GM06990 (cell line): ENCODE results near the gene NQO1.
"Not testable (repeated sequence)": the region's sequence is repeated elsewhere in the genome, so short reads cannot be mapped to it uniquely, and the experiment has no call there.

ENCODE experiments used
- DNase-seq: peaks from one replicate; pipeline ENCODE4 v3.0.0-alpha.2; 2011; ENCODE audit not compliant: insufficient read length; ENCODE audit errors: extremely low read depth
- H3K27me3 ChIP-seq: replicated peaks from 2 replicates; pipeline ENCODE4 v1.6.0; 2011; ENCODE audit warnings: low read length; ENCODE audit not compliant: control insufficient read depth, insufficient read depth
- H3K36me3 ChIP-seq: 2 replicates; pipeline ENCODE4 v1.5.1; 2011; ENCODE audit warnings: low read length; ENCODE audit not compliant: control insufficient read depth, insufficient read depth
- H3K4me3 ChIP-seq: replicated peaks from 2 replicates; pipeline ENCODE4 v1.5.1; 2011; ENCODE audit warnings: low read depth, mild to moderate bottlenecking, control low read depth, low read length
- CTCF ChIP-seq: IDR thresholded peaks from 2 replicates; pipeline ENCODE4 v1.5.1; 2011; ENCODE audit warnings: low read length, control low read depth, mild to moderate bottlenecking, inconsistent platforms; ENCODE audit not compliant: insufficient read depth, poor library complexity, severe bottlenecking

The NQO1 gene

DNA sequence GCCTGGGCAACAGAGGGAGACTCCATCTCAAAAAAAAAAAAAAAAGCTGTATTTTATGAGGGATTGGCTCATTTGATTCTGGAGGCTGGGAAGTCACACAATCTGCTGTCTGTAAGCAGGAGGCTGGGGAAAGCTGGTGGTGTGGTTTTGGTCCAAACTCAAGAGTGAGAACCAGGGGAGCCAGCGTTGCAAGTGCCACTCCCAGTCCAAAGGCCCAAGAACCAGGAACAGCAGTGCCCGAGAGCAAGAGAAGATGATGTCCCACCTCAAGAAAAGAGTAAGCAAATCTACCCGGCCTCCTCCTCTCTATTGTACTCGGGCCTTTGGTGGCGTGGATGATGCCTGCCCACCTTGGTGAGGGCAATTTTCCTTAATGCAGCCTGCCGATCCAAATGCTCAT lies 5.7 kb upstream of the NQO1 start:
- no peak for TF ChIP-seq CTCF
- no peak for DNase-seq
- Histone ChIP-seq H3K27me3 (no peaks in the 10 kb centered on the region), H3K36me3 (no peaks in the 10 kb centered on the region), H3K4me3 (no peak overlapping the region)

GRCh38 chr16:69731280-69731679 lies 4.9 kb upstream of the NQO1 start:
- not testable (repeated sequence) for H3K36me3 ChIP-seq, H3K4me3 ChIP-seq, DNase-seq, H3K27me3 ChIP-seq

GRCh38 chr16:69729030-69729429 lies 2.7 kb upstream of the NQO1 start:
- H3K4me3 ChIP-seq, H3K36me3 ChIP-seq, H3K27me3 ChIP-seq, DNase-seq: not testable (repeated sequence)

DNA sequence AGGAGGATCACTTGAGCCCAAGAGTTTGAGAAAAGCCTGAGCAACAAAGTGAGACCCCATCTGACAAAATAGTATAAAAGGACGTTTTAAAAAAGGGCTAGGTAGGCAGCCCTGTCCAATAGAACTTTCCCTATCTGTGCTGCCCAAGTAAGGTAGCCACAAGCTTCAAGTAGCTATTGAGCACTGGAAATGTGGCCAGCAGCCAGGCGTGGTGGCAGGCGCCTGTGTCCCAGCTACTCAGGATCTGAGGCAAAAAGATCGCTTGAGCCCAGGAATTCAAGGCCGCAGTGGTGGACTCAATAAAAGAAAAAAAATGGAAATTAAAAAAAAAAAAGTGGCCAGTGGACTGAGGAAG lies 1.5 kb upstream of the NQO1 start:
- no peak overlapping the region for H3K4me3 ChIP-seq
- TF ChIP-seq CTCF, result no peak
- H3K27me3 ChIP-seq, result no peaks in the 10 kb centered on the region
- no peak for DNase-seq
- H3K36me3 ChIP-seq, result no peaks in the 10 kb centered on the region; the same call in 1 of the 2 replicates

DNA sequence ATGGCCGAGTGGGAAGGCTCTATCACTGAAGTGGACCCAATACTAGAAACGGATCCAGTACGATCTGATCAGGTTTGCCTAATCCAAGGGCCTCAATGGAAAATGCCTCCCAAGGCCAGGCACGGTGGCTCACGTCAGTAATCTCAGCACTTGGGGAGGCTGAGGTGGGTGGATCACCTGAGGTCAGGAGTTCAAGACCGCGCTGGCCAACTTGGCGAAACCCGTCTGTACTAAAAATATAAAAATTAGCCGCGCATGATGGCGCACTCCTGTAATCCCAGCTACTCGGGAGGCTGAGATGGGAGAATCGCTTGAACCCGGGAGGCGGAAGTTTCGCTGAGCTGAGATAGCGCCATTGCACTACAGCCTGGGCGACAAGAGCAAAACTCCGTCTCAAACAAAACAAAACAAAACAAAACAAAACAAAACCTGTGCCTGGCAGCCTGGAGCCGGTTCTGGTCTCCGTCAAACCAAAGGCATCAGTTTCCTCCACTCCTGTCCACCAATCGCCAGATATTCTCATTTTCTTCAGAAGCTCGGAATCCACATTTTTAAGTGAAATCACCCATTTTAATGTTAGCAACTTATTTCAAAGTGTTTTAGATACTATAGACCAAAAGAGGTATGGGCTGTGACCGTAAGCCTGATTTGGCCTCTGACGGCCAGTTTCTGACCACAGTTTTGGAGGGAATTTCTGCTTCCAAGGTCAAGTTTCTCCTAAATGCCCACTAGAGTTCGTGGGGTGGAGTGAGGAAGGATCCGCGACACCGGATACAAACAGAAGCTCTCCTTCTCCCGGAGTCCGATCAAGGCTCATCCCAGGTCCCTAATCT lies 664 bp downstream of the NQO1 start:
- H3K27me3 ChIP-seq, result no peaks in the 10 kb centered on the region
- no peak for DNase-seq
- H3K36me3 ChIP-seq, result no peaks in the 10 kb centered on the region; the same call in 1 of the 2 replicates
- H3K4me3 ChIP-seq, result peak overlapping the region; percentile 65
- no peak for TF ChIP-seq CTCF

GRCh38 chr16:69724981-69725479 lies 1.3 kb downstream of the NQO1 start:
- no peaks in the 10 kb centered on the region; the same call in 1 of the 2 replicates for H3K36me3 ChIP-seq
- DNase-seq, result no peak
- TF ChIP-seq CTCF, result no peak
- no peaks in the 10 kb centered on the region for H3K27me3 ChIP-seq
- H3K4me3 ChIP-seq, result no peak overlapping the region
